ENCODE measurements around the gene SCAPER.

DNA sequence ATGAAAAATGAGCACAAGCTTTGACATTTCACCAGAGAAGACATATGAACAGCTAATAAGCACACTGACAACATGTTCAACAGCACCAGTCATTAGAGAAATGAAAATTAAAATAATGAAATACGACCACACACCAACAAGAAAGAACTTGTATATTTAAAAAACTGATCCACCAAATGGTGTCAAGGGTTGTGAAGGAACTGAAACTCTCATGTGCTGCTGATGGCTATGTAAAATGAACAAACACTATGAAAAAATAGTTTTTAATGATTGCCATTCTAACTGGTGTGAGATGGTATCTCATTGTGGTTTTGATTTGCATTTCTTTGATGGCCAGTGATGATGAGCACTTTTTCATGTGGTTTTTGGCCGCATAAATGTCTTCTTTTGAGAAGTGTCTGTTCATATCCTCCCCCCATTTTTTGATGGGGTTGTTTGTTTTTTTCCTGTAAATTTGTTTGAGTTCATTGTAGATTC is 193.8 kb downstream of the SCAPER start:
- TF ChIP-seq POLR2AphosphoS5 (IDR thresholded peaks at IDR 0.05) (no peak), EP300 (IDR thresholded peaks at IDR 0.05) (no peak), POLR2A (IDR thresholded peaks at IDR 0.05) (no peak)

Data from upper lobe of left lung (tissue), 4 donors.